Thoracic aorta (tissue), 2 donors: ENCODE results near the gene SYS1. TPM values are rescaled to one million over a fixed set of nuclear protein-coding genes. Genes with fewer than 3 reads are reported as not detected.
A peak's percentile ranks its signal among the peaks of the same experiment; 100 is the strongest.

ENCODE experiments used
- ATAC-seq: fragments of 150-250 bp; one replicate; pipeline ENCODE4 v1.8.0; 2017; ENCODE audit warnings: low read depth; ENCODE audit not compliant: insufficient number of reproducible peaks, low FRiP score
- DNase-seq: peaks from one replicate; pipeline ENCODE4 v3.0.0-alpha.2; 2020; ENCODE audit warnings: low spot score
- H3K27ac ChIP-seq, 2 donors: fragments of 200-600 bp; sonication (generic); 1 replicate in 1 of 2; 2 replicates in 1 of 2; pipeline ENCODE4 v1.5.1; 2016; ENCODE audit warnings: mild to moderate bottlenecking in 2 of 2, moderate library complexity in 2 of 2
- H3K27me3 ChIP-seq: fragments of 200-600 bp; sonication (generic); replicated peaks from 2 replicates; pipeline ENCODE4 v1.6.0; 2016; ENCODE audit warnings: mild to moderate bottlenecking; ENCODE audit not compliant: insufficient read depth
- H3K36me3 ChIP-seq: fragments of 200-600 bp; sonication (generic); one replicate; pipeline ENCODE4 v1.5.1; 2016
- H3K4me1 ChIP-seq, 2 donors: fragments of 200-600 bp; sonication (generic); 1 replicate in 1 of 2; 2 replicates in 1 of 2; pipeline versions ENCODE4 v1.5.1 to v1.6.0; 2016; ENCODE audit warnings: low read depth in 2 of 2, mild to moderate bottlenecking in 1 of 2; ENCODE audit not compliant: control insufficient read depth in 1 of 2
- H3K4me3 ChIP-seq: fragments of 200-600 bp; sonication (generic); 2 replicates; pipeline ENCODE4 v1.5.1; 2016; ENCODE audit warnings: mild to moderate bottlenecking
- H3K9me3 ChIP-seq: fragments of 200-600 bp; sonication (generic); 2 replicates; pipeline ENCODE4 v1.5.1; 2016
- CTCF ChIP-seq: fragments of 200-600 bp; sonication (generic); IDR thresholded peaks from one replicate; pipeline ENCODE4 v1.5.1; 2019; ENCODE audit warnings: antibody characterized with exemption
- total RNA-seq, 2 donors: library from RNA; depleted of rRNA; stranded (reverse); fragments of >200 nt; gene quantifications; one replicate each; pipeline versions ENCODE4 v1.1.0 to v1.2.3, GENCODE V29; 2016

Gene SYS1
- total RNA-seq = 10 to 100 TPM; 24.6 to 40.8 TPM

- Histone ChIP-seq H3K27ac (peak within 1 kb of the TSS; percentile 86 to 94), H3K4me3 (peak within 1 kb of the TSS; percentile 82), H3K4me1 (peaks cover 20 to 42% of the 10 kb centered on the region in 2 donors), H3K36me3 (peaks cover 14% of the 10 kb centered on the region), H3K27me3 (no peaks in the 10 kb centered on the region), H3K9me3 (no peaks in the 10 kb centered on the region)
- DNase-seq = peak; percentile 94
- ATAC-seq = peak; percentile 78
- TF ChIP-seq CTCF = peak; percentile 79
These were observed at the start of gene SYS1 for GRCh38 chr20:45362804-45363610. SYS1 (plus strand) TSS chr20:45363156; CDS start chr20:45363532, 376 bp downstream.

- no peak for ATAC-seq
- no peak for TF ChIP-seq CTCF
- Histone ChIP-seq H3K27me3 (no peaks in the 10 kb centered on the region), H3K4me3 (no peak overlapping the region), H3K27ac (no peak overlapping the region), H3K4me1 (no peaks in the 10 kb centered on the region), H3K9me3 (no peaks in the 10 kb centered on the region), H3K36me3 (no peaks in the 10 kb centered on the region)
- no peak for DNase-seq
These were observed 49.0 kb upstream of the SYS1 start for GRCh38 chr20:45313943-45314342.

GRCh38 chr20:45315672-45316071 lies 47.3 kb upstream of the SYS1 start:
- Histone ChIP-seq H3K4me1 (no peaks in the 10 kb centered on the region), H3K27ac (no peak overlapping the region), H3K9me3 (no peaks in the 10 kb centered on the region), H3K36me3 (no peaks in the 10 kb centered on the region), H3K27me3 (no peaks in the 10 kb centered on the region), H3K4me3 (no peak overlapping the region)
- no peak for TF ChIP-seq CTCF
- DNase-seq = no peak
- ATAC-seq = no peak

- no peak overlapping the region for H3K27ac ChIP-seq
- no peaks in the 10 kb centered on the region for H3K36me3 ChIP-seq
- TF ChIP-seq CTCF = no peak
- ATAC-seq (no peak), DNase-seq (no peak)
- no peaks in the 10 kb centered on the region for H3K4me1 ChIP-seq
- H3K9me3 ChIP-seq = no peaks in the 10 kb centered on the region
- no peaks in the 10 kb centered on the region for H3K27me3 ChIP-seq
- H3K4me3 ChIP-seq = no peak overlapping the region
These were observed 46.5 kb upstream of the SYS1 start for GRCh38 chr20:45316150-45317080.

- no peaks in the 10 kb centered on the region for H3K27me3 ChIP-seq
- H3K9me3 ChIP-seq = no peaks in the 10 kb centered on the region
- no peaks in the 10 kb centered on the region for H3K36me3 ChIP-seq
- H3K4me1 ChIP-seq = no peaks in the 10 kb centered on the region
- H3K27ac ChIP-seq = no peak overlapping the region
- no peak overlapping the region for H3K4me3 ChIP-seq
- no peak for ATAC-seq
- no peak for TF ChIP-seq CTCF
- DNase-seq = no peak
These were observed 45.1 kb upstream of the SYS1 start for GRCh38 chr20:45317826-45318225.
